Stimulated activated CD8-positive, alpha-beta memory T cell treated with anti-CD3 and anti-CD28 coated beads, Interleukin-15, amount 100 ng/mL, for 48 hours (primary cell): ENCODE data around the gene UBE2C.
A peak's percentile ranks its signal among the peaks of the same experiment; 100 is the strongest.

Source experiments
- DNase-seq, 2 donors: peaks; one replicate each; pipeline ENCODE4 v3.0.0-alpha.2; 2020; ENCODE audit warnings: low read depth in 2 of 2

UBE2C gene

GRCh38 chr20:45833030-45833882 lies 20.8 kb downstream of the UBE2C start, which contains the start of gene SNX21:
Gene SNX21 (plus strand): TSS chr20:45833799. CDS start chr20:45833920, 121 bp downstream.
- no peak for DNase-seq

- peak in 1 of 2 donors; percentile 35 for DNase-seq
These were observed 21.7 kb downstream of the UBE2C start for GRCh38 chr20:45833883-45834796.

- no peak for DNase-seq
These were observed 22.3 kb downstream of the UBE2C start for GRCh38 chr20:45834797-45835161.

GRCh38 chr20:45835329-45835765 lies 22.9 kb downstream of the UBE2C start:
- DNase-seq: no peak

- no peak for DNase-seq
These were observed 23.4 kb downstream of the UBE2C start for GRCh38 chr20:45835825-45836224.

- no peak for DNase-seq
These were observed 24.4 kb downstream of the UBE2C start for GRCh38 chr20:45836841-45837240.

GRCh38 chr20:45840700-45841198 lies 28.3 kb downstream of the UBE2C start:
- DNase-seq: no peak

- no peak for DNase-seq
These were observed 29.1 kb downstream of the UBE2C start for GRCh38 chr20:45841407-45842129.

GRCh38 chr20:45842169-45842812 lies 29.8 kb downstream of the UBE2C start:
- DNase-seq: no peak

GRCh38 chr20:45843506-45843905 lies 31.1 kb downstream of the UBE2C start:
- no peak for DNase-seq

GRCh38 chr20:45845452-45845851 lies 33.0 kb downstream of the UBE2C start:
- DNase-seq: no peak

GRCh38 chr20:45848421-45848820 lies 36.0 kb downstream of the UBE2C start:
- no peak for DNase-seq

- DNase-seq: no peak
These were observed 36.6 kb downstream of the UBE2C start for GRCh38 chr20:45848969-45849582.

- no peak for DNase-seq
These were observed 37.8 kb downstream of the UBE2C start for GRCh38 chr20:45850238-45850637.

- no peak for DNase-seq
These were observed 38.5 kb downstream of the UBE2C start for GRCh38 chr20:45850926-45851325.

GRCh38 chr20:45851501-45851900 lies 39.1 kb downstream of the UBE2C start:
- no peak for DNase-seq

- no peak for DNase-seq
These were observed 39.9 kb downstream of the UBE2C start for GRCh38 chr20:45852326-45852725.

- DNase-seq: no peak
These were observed 41.0 kb downstream of the UBE2C start for GRCh38 chr20:45853484-45853883.

GRCh38 chr20:45857114-45857881 lies 44.9 kb downstream of the UBE2C start, which contains the start of the genes ACOT8 and ZSWIM3:
Gene ACOT8 (minus strand): TSS chr20:45857392. CDS start chr20:45857315, 77 bp downstream.
Gene ZSWIM3 (plus strand): TSS chr20:45857614. CDS start chr20:45857826, 212 bp downstream.
- DNase-seq: peak; percentile 89 to 90

GRCh38 chr20:45857882-45858216 lies 45.4 kb downstream of the UBE2C start:
- DNase-seq: peak in 1 of 2 donors; percentile 38
